KOPT-K1 (cell line): ENCODE results near the gene ADAMTS13.
A peak's percentile ranks its signal among the peaks of the same experiment; 100 is the strongest.

Experiments used
- H3K27ac ChIP-seq: fragments of 200-600 bp; sonication (generic); 2 replicates; pipeline ENCODE4 v1.5.1; 2016; ENCODE audit warnings: antibody characterized with exemption, mild to moderate bottlenecking, low read depth, low read length; ENCODE audit not compliant: poor library complexity, severe bottlenecking
- H3K36me3 ChIP-seq: fragments of 200-600 bp; sonication (generic); 2 replicates; pipeline ENCODE4 v1.5.1; 2017; ENCODE audit warnings: antibody characterized with exemption, mild to moderate bottlenecking, low read length, moderate library complexity; ENCODE audit not compliant: insufficient read depth
- H3K9me3 ChIP-seq: fragments of 200-600 bp; sonication (generic); 2 replicates; pipeline ENCODE4 v1.5.1; 2017; ENCODE audit warnings: antibody characterized with exemption, low read length, mild to moderate bottlenecking; ENCODE audit not compliant: insufficient read depth, poor library complexity, severe bottlenecking

The ADAMTS13 gene

GRCh38 chr9:133403766-133404453 is 18.3 kb upstream of the ADAMTS13 start:
- Histone ChIP-seq H3K27ac (no peak overlapping the region), H3K36me3 (peaks cover 69% of the 10 kb centered on the region), H3K9me3 (no peaks in the 10 kb centered on the region)

GRCh38 chr9:133404454-133405002 is 17.6 kb upstream of the ADAMTS13 start:
- Histone ChIP-seq H3K9me3 (no peaks in the 10 kb centered on the region), H3K36me3 (peaks cover 75% of the 10 kb centered on the region)

DNA sequence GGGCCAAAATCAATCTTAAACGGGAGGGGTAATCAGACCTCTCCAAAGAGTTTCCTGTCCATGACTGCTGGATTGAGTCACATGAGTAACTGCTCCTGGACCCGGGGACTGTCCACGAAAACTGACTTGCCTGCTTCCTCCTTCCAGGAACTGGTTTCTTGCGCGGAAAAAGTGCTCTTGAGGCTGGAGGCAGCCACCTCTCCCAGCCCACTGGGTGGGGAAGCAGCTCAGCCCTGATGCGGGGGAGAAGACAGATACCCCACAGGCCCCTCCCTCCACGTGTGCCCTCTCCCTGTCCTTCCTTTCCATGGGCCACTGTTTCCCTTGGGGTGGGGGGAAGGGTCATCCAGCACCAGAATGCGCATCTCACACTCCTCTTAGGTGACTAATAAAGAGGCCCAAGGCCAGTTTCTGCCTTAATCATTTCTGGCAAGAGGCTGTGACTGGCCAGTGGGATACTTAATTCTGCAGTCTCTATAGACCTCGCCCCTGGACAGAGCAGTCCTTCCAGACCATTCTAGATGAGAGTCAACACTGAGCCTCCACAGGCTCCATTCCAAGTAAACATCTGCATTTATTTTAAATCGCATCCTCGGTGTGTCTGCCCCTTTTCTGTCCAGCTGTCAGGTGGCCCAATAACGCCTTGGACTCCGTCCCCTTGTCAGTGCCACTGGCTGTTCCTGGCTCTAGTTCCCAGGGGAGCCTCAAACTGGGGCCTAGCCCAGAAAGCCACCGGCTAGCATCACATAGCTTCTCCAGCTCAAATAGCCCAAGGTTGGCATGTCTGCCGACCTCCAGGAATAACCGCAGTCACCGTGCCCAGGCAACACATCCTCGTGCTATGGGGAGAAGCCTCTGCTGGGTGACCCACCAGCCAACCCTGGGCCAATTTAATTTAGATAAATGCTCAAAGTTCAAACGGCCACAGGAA is 16.4 kb upstream of the ADAMTS13 start:
- H3K9me3 ChIP-seq: no peaks in the 10 kb centered on the region
- H3K27ac ChIP-seq: no peak overlapping the region
- H3K36me3 ChIP-seq: peaks cover 88% of the 10 kb centered on the region

More at GRCh38 chr9:133404454-133405002, 17.6 kb upstream of the ADAMTS13 start:
- no peak overlapping the region for H3K27ac ChIP-seq

DNA sequence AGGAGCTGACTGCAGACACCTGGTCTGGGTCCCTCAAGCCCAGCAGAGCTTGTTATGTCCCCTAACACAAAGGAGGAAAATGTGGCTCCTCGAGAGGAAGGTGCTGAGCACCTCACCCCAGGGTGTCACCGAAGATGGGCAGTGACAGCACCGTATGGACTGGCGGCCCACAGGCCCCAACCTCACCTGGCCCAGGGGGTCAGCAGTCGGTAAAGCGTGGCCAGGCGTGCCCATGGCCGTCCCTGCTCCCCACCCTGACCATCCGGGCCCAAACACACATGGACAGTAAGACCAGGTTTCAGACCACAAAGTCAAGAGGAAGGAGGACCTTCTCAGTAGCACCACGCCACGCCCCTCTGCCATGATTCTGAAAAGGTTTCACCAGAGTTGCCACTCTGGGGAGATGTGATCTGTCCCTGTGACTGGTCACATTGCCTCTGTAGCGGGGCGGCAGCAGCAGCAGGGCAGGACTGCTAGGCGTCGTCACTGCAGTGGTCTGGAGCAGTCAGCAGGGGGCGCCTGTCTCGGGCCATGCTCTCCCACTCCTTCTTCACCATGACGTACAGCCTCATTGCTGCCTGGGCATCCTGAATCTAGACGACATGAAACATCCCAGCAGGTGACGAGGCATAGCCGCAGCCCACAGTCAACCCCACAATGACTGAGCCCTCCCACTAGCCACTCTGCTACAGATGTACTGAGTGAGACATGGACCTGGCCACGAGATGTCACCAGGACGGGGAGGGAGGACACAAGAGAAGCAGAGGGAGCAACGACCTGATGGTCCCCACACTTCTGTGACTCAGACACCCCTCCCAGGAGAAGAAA is 15.5 kb upstream of the ADAMTS13 start:
- Histone ChIP-seq H3K27ac (no peak overlapping the region), H3K9me3 (no peaks in the 10 kb centered on the region), H3K36me3 (peaks cover 91% of the 10 kb centered on the region)

GRCh38 chr9:133408042-133408441 is 14.1 kb upstream of the ADAMTS13 start:
- H3K36me3 ChIP-seq: peaks cover 90% of the 10 kb centered on the region
- H3K9me3 ChIP-seq: no peaks in the 10 kb centered on the region
- H3K27ac ChIP-seq: no peak overlapping the region

- H3K27ac ChIP-seq: no peak overlapping the region
- no peaks in the 10 kb centered on the region for H3K9me3 ChIP-seq
- H3K36me3 ChIP-seq: peaks cover 59% of the 10 kb centered on the region
Observed at GRCh38 chr9:133415170-133415569, 7.0 kb upstream of the ADAMTS13 start.

GRCh38 chr9:133417541-133418461 is 4.4 kb upstream of the ADAMTS13 start, which contains the start of gene REXO4:
TSS of gene REXO4 (minus strand) at chr9:133418010. CDS start at chr9:133417844, 166 bp downstream.
- no peaks in the 10 kb centered on the region for H3K9me3 ChIP-seq
- peaks cover 36% of the 10 kb centered on the region for H3K36me3 ChIP-seq
- peak within 1 kb of the TSS; percentile 76 for H3K27ac ChIP-seq

GRCh38 chr9:133419005-133419404 is 3.2 kb upstream of the ADAMTS13 start:
- no peak overlapping the region for H3K27ac ChIP-seq

DNA sequence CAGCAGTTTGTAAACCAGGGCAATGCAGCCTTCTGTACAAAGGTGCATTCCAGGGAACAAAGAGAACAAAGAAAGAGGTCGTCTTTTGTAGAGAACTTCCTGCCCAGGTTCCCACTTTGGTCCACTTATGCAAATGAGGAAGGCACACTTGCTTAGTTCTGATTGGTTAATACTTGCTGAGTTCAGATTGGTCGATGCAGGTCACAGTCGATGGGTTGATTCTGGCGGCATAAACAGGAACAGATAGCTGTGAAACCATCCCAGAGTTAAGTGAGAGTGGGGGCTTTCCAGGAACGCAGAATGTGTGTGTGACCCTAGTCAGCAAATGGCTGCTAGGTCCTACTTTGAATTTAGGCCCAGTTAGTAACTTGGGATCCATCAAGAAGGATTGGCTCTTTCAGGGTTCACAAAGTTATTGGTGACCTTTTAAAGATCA is 1.8 kb upstream of the ADAMTS13 start:
- Histone ChIP-seq H3K36me3 (peaks cover 10% of the 10 kb centered on the region), H3K9me3 (no peaks in the 10 kb centered on the region), H3K27ac (no peak overlapping the region)

More at GRCh38 chr9:133419005-133419404, 3.2 kb upstream of the ADAMTS13 start:
- H3K9me3 ChIP-seq: no peaks in the 10 kb centered on the region
- peaks cover 24% of the 10 kb centered on the region for H3K36me3 ChIP-seq

- no peak overlapping the region for H3K27ac ChIP-seq
- H3K36me3 ChIP-seq: no peaks in the 10 kb centered on the region
- H3K9me3 ChIP-seq: no peaks in the 10 kb centered on the region
Observed at GRCh38 chr9:133423216-133423615, 1.0 kb downstream of the ADAMTS13 start.

GRCh38 chr9:133424187-133424586 is 2.0 kb downstream of the ADAMTS13 start:
- no peaks in the 10 kb centered on the region for H3K9me3 ChIP-seq
- no peaks in the 10 kb centered on the region for H3K36me3 ChIP-seq
- no peak overlapping the region for H3K27ac ChIP-seq

DNA sequence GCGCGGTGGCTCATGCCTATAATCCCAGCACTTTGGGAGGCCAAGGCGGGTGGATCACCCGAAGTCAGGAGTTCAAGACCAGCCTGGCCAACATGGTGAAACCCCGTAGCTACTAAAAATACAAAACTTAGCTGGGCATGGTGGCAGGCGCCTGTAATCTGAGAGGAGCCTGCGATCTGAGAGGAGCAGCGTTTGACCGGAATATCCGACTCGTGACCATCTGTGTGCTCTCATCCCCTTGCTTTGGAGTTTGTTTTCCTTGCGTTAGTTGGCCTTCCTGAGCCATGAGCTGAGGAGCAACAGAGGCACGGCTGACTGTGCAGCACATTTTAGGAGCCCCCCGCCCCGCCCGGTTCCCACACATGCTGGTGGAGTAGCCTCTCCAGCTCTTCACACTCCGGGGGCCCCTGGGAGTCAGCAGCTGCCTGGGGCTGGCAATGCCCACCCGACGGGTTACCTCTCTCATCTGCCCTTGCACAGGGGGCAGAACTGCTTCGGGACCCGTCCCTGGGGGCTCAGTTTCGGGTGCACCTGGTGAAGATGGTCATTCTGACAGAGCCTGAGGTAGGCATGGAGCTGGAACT is 3.0 kb downstream of the ADAMTS13 start:
- H3K27ac ChIP-seq: no peak overlapping the region
- no peaks in the 10 kb centered on the region for H3K9me3 ChIP-seq

DNA sequence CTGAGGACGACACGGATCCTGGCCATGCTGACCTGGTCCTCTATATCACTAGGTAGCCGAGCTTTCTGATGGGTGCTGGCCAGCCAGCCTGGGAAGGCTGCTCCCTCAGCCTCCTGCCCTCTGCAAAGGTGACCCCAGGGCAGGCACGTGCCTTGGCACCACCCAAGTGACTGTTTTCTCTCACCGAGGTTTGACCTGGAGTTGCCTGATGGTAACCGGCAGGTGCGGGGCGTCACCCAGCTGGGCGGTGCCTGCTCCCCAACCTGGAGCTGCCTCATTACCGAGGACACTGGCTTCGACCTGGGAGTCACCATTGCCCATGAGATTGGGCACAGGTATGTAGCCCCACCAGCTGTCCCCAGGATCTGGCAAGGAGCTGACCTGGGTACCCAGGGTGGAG is 3.8 kb downstream of the ADAMTS13 start:
- H3K9me3 ChIP-seq: no peaks in the 10 kb centered on the region
- no peak overlapping the region for H3K27ac ChIP-seq

More for the DNA sequence above, 3.0 kb downstream of the ADAMTS13 start:
- H3K36me3 ChIP-seq: no peaks in the 10 kb centered on the region

More for the DNA sequence above, 3.8 kb downstream of the ADAMTS13 start:
- no peaks in the 10 kb centered on the region for H3K36me3 ChIP-seq
